Measurements from ENCODE around the gene STOML1.

Gene STOML1

GRCh38 chr15:73991726-73992593 lies at the start of gene STOML1:
TSS of gene STOML1 (minus strand) at chr15:73992295. CDS start at chr15:73992223, 72 bp downstream.
- peak; percentile 76 for DNase-seq

- no peak for DNase-seq
These were observed 49.2 kb upstream of the STOML1 start for GRCh38 chr15:74041311-74041756.

- DNase-seq: no peak
These were observed 48.2 kb upstream of the STOML1 start for GRCh38 chr15:74040109-74040850.

GRCh38 chr15:74039656-74040010 lies 47.5 kb upstream of the STOML1 start:
- no peak for DNase-seq

- no peak for DNase-seq
These were observed 46.9 kb upstream of the STOML1 start for GRCh38 chr15:74038707-74039655.

GRCh38 chr15:74037171-74038117 lies 45.3 kb upstream of the STOML1 start:
- DNase-seq: peak; percentile 6

- DNase-seq: peak; percentile 49
These were observed 44.4 kb upstream of the STOML1 start for GRCh38 chr15:74036271-74037170.

- DNase-seq: no peak
These were observed 43.3 kb upstream of the STOML1 start for GRCh38 chr15:74035121-74036017.

GRCh38 chr15:74034206-74034755 lies 42.2 kb upstream of the STOML1 start:
- DNase-seq: no peak

- no peak for DNase-seq
These were observed 40.8 kb upstream of the STOML1 start for GRCh38 chr15:74032606-74033561.

GRCh38 chr15:74032046-74032445 lies 40.0 kb upstream of the STOML1 start:
- no peak for DNase-seq

GRCh38 chr15:74028646-74029045 lies 36.6 kb upstream of the STOML1 start:
- DNase-seq: no peak

GRCh38 chr15:74027688-74028087 lies 35.6 kb upstream of the STOML1 start:
- peak; percentile 28 for DNase-seq

- no peak for DNase-seq
These were observed 33.3 kb upstream of the STOML1 start for GRCh38 chr15:74025436-74025835.

- no peak for DNase-seq
These were observed 32.6 kb upstream of the STOML1 start for GRCh38 chr15:74024687-74025086.

GRCh38 chr15:74022706-74023470 lies 30.8 kb upstream of the STOML1 start:
- no peak for DNase-seq

GRCh38 chr15:74019734-74020133 lies 27.6 kb upstream of the STOML1 start:
- no peak for DNase-seq
